CD14-positive monocyte (primary cell): ENCODE data around the gene C11orf98. TPM values are rescaled to one million over a fixed set of nuclear protein-coding genes. Genes with fewer than 3 reads are reported as not detected.
A peak's percentile ranks its signal among the peaks of the same experiment; 100 is the strongest.
"Not testable (repeated sequence)": the region's sequence is repeated elsewhere in the genome, so short reads cannot be mapped to it uniquely, and the experiment has no call there.

Experiments
- DNase-seq, 3 donors: peaks; one replicate each; pipeline ENCODE4 v3.0.0-alpha.2; 2011 to 2022
- H2AFZ ChIP-seq: 2 replicates; pipeline ENCODE4 v1.6.0; 2012; ENCODE audit warnings: mild to moderate bottlenecking, low read depth, low read length, inconsistent platforms; ENCODE audit not compliant: insufficient read depth, poor library complexity, severe bottlenecking
- H3K27ac ChIP-seq, 2 donors: 1 replicate in 1 of 2; 2 replicates in 1 of 2; pipeline ENCODE4 v1.5.1; 2012 to 2013; ENCODE audit warnings: low read length in 2 of 2, control low read depth in 1 of 2, inconsistent platforms in 1 of 2, low read depth in 1 of 2, mild to moderate bottlenecking in 1 of 2
- H3K27me3 ChIP-seq, 2 donors: one replicate each; pipeline versions ENCODE4 v1.6.0 to v1.6.1; 2011 to 2013; ENCODE audit warnings: low read length in 2 of 2; ENCODE audit not compliant: control insufficient read depth in 2 of 2, insufficient read depth in 2 of 2
- H3K36me3 ChIP-seq, 2 donors: replicated peaks in 1 of 2; 1 replicate in 1 of 2; 2 replicates in 1 of 2; pipeline versions ENCODE4 v1.5.1 to v1.6.1; 2012 to 2013; ENCODE audit warnings: low read length in 2 of 2, control low read depth in 1 of 2, inconsistent platforms in 1 of 2, mild to moderate bottlenecking in 1 of 2; ENCODE audit not compliant: insufficient read depth in 2 of 2, control insufficient read depth in 1 of 2
- H3K4me1 ChIP-seq, 2 donors: 1 replicate in 1 of 2; 2 replicates in 1 of 2; pipeline versions ENCODE4 v1.5.1 to v1.6.1; 2012 to 2013; ENCODE audit warnings: low read length in 2 of 2, control low read depth in 1 of 2, inconsistent platforms in 1 of 2, mild to moderate bottlenecking in 1 of 2, moderate library complexity in 1 of 2; ENCODE audit not compliant: insufficient read depth in 2 of 2, control insufficient read depth in 1 of 2
- H3K4me2 ChIP-seq: replicated peaks from 2 replicates; pipeline ENCODE3; 2012; ENCODE audit warnings: low read length, moderate library complexity, mild to moderate bottlenecking; ENCODE audit not compliant: poor library complexity, severe bottlenecking; ENCODE audit errors: extremely low read depth
- H3K4me3 ChIP-seq, 3 experiments: fragments of 200-600 bp in 1 of 3; sonication (generic) in 1 of 3; replicated peaks in 1 of 3; 1 replicate in 2 of 3; 2 replicates in 1 of 3; pipeline ENCODE4 v1.5.1; 2011 to 2013; ENCODE audit warnings: low read length in 3 of 3, mild to moderate bottlenecking in 3 of 3, control low read depth in 2 of 3, low read depth in 2 of 3, inconsistent platforms in 1 of 3, moderate library complexity in 1 of 3
- H3K79me2 ChIP-seq: 2 replicates; pipeline ENCODE4 v1.6.0; 2012; ENCODE audit warnings: mild to moderate bottlenecking, control low read depth, inconsistent platforms, low read length, moderate library complexity; ENCODE audit not compliant: insufficient read depth
- H3K9ac ChIP-seq: 2 replicates; pipeline ENCODE4 v1.6.0; 2017; ENCODE audit warnings: low read length, mild to moderate bottlenecking; ENCODE audit not compliant: insufficient read depth, poor library complexity, severe bottlenecking
- H3K9me3 ChIP-seq, 2 donors: replicated peaks in 1 of 2; 1 replicate in 1 of 2; 2 replicates in 1 of 2; pipeline versions ENCODE4 v1.5.1 to v1.6.1; 2012 to 2013; ENCODE audit warnings: low read length in 2 of 2, control low read depth in 1 of 2; ENCODE audit not compliant: control insufficient read depth in 1 of 2, insufficient read depth in 1 of 2
- H4K20me1 ChIP-seq: 2 replicates; pipeline ENCODE4 v1.6.0; 2012; ENCODE audit warnings: mild to moderate bottlenecking, low read length, control low read depth, moderate library complexity; ENCODE audit not compliant: insufficient read depth
- H3K27ac Mint-ChIP-seq, 7 donors: one replicate each; pipeline ENCODE4 v1.8.0; 2020; ENCODE audit warnings: mild to moderate bottlenecking in 7 of 7, mixed read lengths in 7 of 7, moderate library complexity in 6 of 7, inconsistent platforms in 2 of 7
- H3K27me3 Mint-ChIP-seq, 3 donors: one replicate each; pipeline ENCODE4 v1.8.0; 2021 to 2022; ENCODE audit warnings: low read depth in 3 of 3, mild to moderate bottlenecking in 3 of 3, mixed read lengths in 3 of 3, moderate library complexity in 3 of 3, inconsistent platforms in 1 of 3
- H3K36me3 Mint-ChIP-seq, 2 donors: one replicate each; pipeline ENCODE4 v1.8.0; 2020; ENCODE audit warnings: mixed read lengths in 2 of 2, inconsistent platforms in 1 of 2, mild to moderate bottlenecking in 1 of 2
- H3K4me1 Mint-ChIP-seq: one replicate; pipeline ENCODE4 v1.8.0; 2020; ENCODE audit warnings: mild to moderate bottlenecking, mixed read lengths
- H3K4me3 Mint-ChIP-seq, 2 donors: one replicate each; pipeline ENCODE4 v1.8.0; 2020; ENCODE audit warnings: mild to moderate bottlenecking in 2 of 2, mixed read lengths in 2 of 2, moderate library complexity in 1 of 2
- H3K9me3 Mint-ChIP-seq, 7 donors: one replicate each; pipeline ENCODE4 v1.8.0; 2020 to 2022; ENCODE audit warnings: mixed read lengths in 7 of 7, mild to moderate bottlenecking in 6 of 7, moderate library complexity in 6 of 7, inconsistent platforms in 2 of 7
- WGBS: methylation state at CpG from one replicate; pipeline ENCODE4 v1.1.5; 2013; ENCODE audit warnings: missing lambda C conversion rate; ENCODE audit not compliant: insufficient coverage; 5-methylcytosine and 5-hydroxymethylcytosine counted together
- intact Hi-C, 2 donors: fragments of 100-400 bp; cut with micrococcal nuclease; formaldehyde crosslinking; loops; one replicate each; pipeline versions ENCODE4 v1.15.0 to v1.15.1; 2023
- polyA plus RNA-seq, 3 donors: library from polyadenylated mRNA; depleted of rRNA in 1 of 3; unstranded in 2 of 3; stranded (reverse) in 1 of 3; fragments of 300-500 nt in 2 of 3; fragments of >200 nt in 1 of 3; fragmentation: Illumina TruSeq in 2 of 3; gene quantifications; 1 replicate in 2 of 3; 2 replicates in 1 of 3; pipeline ENCODE4 v1.2.3, GENCODE V29; 2012 to 2021
- TF ChIP-seq, protein P1 (sequence below): fragments of 200-600 bp; IDR thresholded peaks from one replicate; pipeline ENCODE4 v1.8.0; 2022; ENCODE audit warnings: antibody characterized with exemption, mild to moderate bottlenecking

Gene C11orf98
- polyA plus RNA-seq, 3 donors: 25.9 to 78.2 (median 74.6) TPM

GRCh38 chr11:62652161-62653006, 12.6 kb downstream of the C11orf98 start:
- Histone ChIP-seq H2AFZ (peak overlapping the region; percentile 92), H3K36me3 (peaks cover 21 to 24% of the 10 kb centered on the region in 2 donors), H3K27me3 (no peaks in the 10 kb centered on the region), H3K27ac (peak overlapping the region; percentile 65 to 89), H3K4me1 (peaks cover 11 to 17% of the 10 kb centered on the region in 2 donors), H3K79me2 (peaks cover 35% of the 10 kb centered on the region), H3K4me2 (peak overlapping the region; percentile 99), H3K4me3 (peak overlapping the region; percentile 67 to 97 (median 79)), H3K9me3 (no peaks in the 10 kb centered on the region), H4K20me1 (no peaks in the 10 kb centered on the region), H3K9ac (peak overlapping the region; percentile 91)
- Mint-ChIP-seq H3K36me3 (peaks cover 14 to 28% of the 10 kb centered on the region in 2 donors), H3K27me3 (peaks cover 0 to 3% (median 0%) of the 10 kb centered on the region in 3 donors), H3K4me3 (peak overlapping the region; percentile 87 to 94), H3K9me3 (no peaks in the 10 kb centered on the region), H3K27ac (peak overlapping the region; percentile 86 to 94 (median 91)), H3K4me1 (peaks cover 23% of the 10 kb centered on the region)
- no peak for DNase-seq
- TF ChIP-seq, protein P1, sequence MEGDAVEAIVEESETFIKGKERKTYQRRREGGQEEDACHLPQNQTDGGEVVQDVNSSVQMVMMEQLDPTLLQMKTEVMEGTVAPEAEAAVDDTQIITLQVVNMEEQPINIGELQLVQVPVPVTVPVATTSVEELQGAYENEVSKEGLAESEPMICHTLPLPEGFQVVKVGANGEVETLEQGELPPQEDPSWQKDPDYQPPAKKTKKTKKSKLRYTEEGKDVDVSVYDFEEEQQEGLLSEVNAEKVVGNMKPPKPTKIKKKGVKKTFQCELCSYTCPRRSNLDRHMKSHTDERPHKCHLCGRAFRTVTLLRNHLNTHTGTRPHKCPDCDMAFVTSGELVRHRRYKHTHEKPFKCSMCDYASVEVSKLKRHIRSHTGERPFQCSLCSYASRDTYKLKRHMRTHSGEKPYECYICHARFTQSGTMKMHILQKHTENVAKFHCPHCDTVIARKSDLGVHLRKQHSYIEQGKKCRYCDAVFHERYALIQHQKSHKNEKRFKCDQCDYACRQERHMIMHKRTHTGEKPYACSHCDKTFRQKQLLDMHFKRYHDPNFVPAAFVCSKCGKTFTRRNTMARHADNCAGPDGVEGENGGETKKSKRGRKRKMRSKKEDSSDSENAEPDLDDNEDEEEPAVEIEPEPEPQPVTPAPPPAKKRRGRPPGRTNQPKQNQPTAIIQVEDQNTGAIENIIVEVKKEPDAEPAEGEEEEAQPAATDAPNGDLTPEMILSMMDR: no peak
- intact Hi-C loops: loop anchor here (2.0 to 5.0 kb wide), 3 partner anchors 26 to 60 kb away; partner anchors contain the start of genes BSCL2 (in 1 of the 2), GNG3 (in 1 of the 2), TUT1 (in 1 of the 2) and UBXN1 (in 1 of the 2)
- 43% methylated on average over 14 of the region's 16 CpGs for WGBS

DNA sequence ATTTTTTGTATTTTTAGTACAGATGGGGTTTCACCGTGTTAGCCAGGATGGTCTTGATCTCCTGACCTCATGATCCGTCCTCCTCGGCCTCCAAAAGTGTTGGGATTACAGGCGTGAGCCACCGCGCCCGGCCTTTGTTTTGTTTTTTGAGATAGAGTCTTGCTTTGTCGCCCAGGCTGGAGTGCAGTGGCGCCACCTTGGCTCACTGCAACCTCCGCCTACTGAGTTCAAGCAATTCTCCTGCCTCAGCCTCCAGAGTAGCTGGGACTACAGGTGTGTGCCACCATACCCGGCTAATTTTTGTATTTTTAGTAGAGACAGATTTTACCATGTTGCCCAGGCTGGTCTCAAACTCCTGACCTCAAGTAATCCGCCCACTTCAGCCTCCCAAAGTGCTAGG, 14.7 kb downstream of the C11orf98 start:
- H3K36me3 Mint-ChIP-seq: peaks cover 14 to 28% of the 10 kb centered on the region in 2 donors
- not testable (repeated sequence) for H3K9ac ChIP-seq, H3K9me3 Mint-ChIP-seq, H3K27ac ChIP-seq, H3K9me3 ChIP-seq, H3K4me2 ChIP-seq, H3K27me3 ChIP-seq, H3K4me3 ChIP-seq, H2AFZ ChIP-seq, H3K4me3 Mint-ChIP-seq, H3K27me3 Mint-ChIP-seq, H4K20me1 ChIP-seq, H3K27ac Mint-ChIP-seq, DNase-seq
- Histone ChIP-seq H3K36me3 (peaks cover 21 to 24% of the 10 kb centered on the region in 2 donors), H3K4me1 (peaks cover 24 to 34% of the 10 kb centered on the region in 2 donors), H3K79me2 (peaks cover 51% of the 10 kb centered on the region)
- peaks cover 32% of the 10 kb centered on the region for H3K4me1 Mint-ChIP-seq
- WGBS: 100% methylated on average over 6 of the region's 12 CpGs
- intact Hi-C loops: loop anchor here (5.0 kb wide), 2 partner anchors 57 to 58 kb away; partner anchors contain the start of genes BSCL2 (in 1 of the 2), GNG3 (in 1 of the 2) and TUT1 (in 1 of the 2)
